ENCODE measurements around the gene EXOC7.

DNA sequence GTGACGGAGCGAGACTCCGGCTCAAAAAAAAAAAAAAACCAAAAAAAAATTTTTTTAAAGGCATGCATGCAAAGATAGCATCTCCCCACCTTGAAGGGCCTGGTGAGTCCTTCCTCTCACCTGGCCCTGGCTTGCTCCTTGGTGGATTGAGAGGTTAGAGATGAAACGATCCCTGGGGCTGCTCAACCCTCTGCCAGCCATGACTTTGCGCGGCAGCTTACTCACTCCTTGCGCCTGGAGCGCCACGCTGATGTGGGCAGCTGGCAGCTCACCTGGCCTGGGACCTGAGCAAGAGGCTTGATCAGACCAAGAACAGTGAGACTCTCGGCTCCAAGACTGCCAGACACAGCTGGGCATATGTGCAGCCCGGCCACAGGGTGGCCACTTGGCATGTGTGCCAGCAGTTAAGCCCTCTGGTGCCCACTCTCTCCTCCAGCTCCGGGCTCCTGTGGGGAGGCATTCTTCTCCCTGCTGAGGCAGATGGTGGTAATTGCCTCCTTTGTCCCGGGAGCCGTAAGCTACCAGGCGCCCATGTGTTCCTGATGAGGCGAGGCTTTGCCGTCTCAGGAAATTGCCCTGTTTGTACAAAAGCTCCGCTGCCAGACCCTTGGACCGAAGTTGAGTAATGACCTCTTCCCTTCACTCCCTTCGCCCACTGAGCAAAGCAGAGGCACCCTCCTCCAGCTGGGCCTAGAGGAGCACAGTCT is 71.4 kb downstream of the EXOC7 start:
- TF ChIP-seq, protein P1, sequence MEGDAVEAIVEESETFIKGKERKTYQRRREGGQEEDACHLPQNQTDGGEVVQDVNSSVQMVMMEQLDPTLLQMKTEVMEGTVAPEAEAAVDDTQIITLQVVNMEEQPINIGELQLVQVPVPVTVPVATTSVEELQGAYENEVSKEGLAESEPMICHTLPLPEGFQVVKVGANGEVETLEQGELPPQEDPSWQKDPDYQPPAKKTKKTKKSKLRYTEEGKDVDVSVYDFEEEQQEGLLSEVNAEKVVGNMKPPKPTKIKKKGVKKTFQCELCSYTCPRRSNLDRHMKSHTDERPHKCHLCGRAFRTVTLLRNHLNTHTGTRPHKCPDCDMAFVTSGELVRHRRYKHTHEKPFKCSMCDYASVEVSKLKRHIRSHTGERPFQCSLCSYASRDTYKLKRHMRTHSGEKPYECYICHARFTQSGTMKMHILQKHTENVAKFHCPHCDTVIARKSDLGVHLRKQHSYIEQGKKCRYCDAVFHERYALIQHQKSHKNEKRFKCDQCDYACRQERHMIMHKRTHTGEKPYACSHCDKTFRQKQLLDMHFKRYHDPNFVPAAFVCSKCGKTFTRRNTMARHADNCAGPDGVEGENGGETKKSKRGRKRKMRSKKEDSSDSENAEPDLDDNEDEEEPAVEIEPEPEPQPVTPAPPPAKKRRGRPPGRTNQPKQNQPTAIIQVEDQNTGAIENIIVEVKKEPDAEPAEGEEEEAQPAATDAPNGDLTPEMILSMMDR (IDR thresholded peaks at IDR 0.05) = no peak
- no peak for TF ChIP-seq POLR2AphosphoS5 (IDR thresholded peaks at IDR 0.05; ENCODE audit: insufficient read depth in 1 of 2, low read depth in 1 of 2)

All from vagina (tissue), 2 donors.